HepG2 (cell line): ENCODE data around the gene SLC2A11. TPM values are rescaled to one million over a fixed set of nuclear protein-coding genes. Genes with fewer than 3 reads are reported as not detected.
A peak's percentile ranks its signal among the peaks of the same experiment; 100 is the strongest.

Experiments
- ATAD3A ChIP-seq: sonication (generic); formaldehyde crosslinking; IDR thresholded peaks from 2 replicates; pipeline ENCODE4 v1.4.0; 2020; ENCODE audit warnings: missing genetic modification reagents
- CBFB ChIP-seq: sonication (generic); formaldehyde crosslinking; IDR thresholded peaks from 2 replicates; pipeline ENCODE4 v1.4.0; 2020; ENCODE audit warnings: missing genetic modification reagents
- CEBPB ChIP-seq: IDR thresholded peaks from 2 replicates; pipeline ENCODE4 v1.6.1; 2011; ENCODE audit warnings: low read depth, low read length, improper control_type of control experiment, borderline replicate concordance
- GZF1 ChIP-seq: sonication (generic); formaldehyde crosslinking; IDR thresholded peaks from 2 replicates; pipeline ENCODE4 v1.5.1; 2020; ENCODE audit warnings: mild to moderate bottlenecking, missing genetic modification reagents
- IKZF4 ChIP-seq: sonication (generic); formaldehyde crosslinking; IDR thresholded peaks from 2 replicates; pipeline ENCODE4 v1.5.1; 2020; ENCODE audit warnings: borderline replicate concordance, mild to moderate bottlenecking, low read depth, missing genetic modification reagents; ENCODE audit errors: not compliant biosample characterization
- NKX3-1 ChIP-seq: sonication (generic); formaldehyde crosslinking; IDR thresholded peaks from 2 replicates; pipeline ENCODE4 v1.5.0; 2020; ENCODE audit warnings: missing genetic modification reagents
- NRL ChIP-seq: sonication (generic); formaldehyde crosslinking; IDR thresholded peaks from 2 replicates; pipeline ENCODE4 v1.5.0; 2020; ENCODE audit warnings: missing genetic modification reagents, mild to moderate bottlenecking, moderate library complexity, borderline replicate concordance
- SKI ChIP-seq: fragments of 450-650 bp; IDR thresholded peaks from one replicate; pipeline ENCODE4 v1.6.1; 2018; ENCODE audit warnings: mild to moderate bottlenecking; ENCODE audit not compliant: partially characterized antibody
- SOX13 ChIP-seq, 3 experiments: fragments of 450-650 bp in 1 of 3; sonication (generic) in 1 of 3; formaldehyde crosslinking in 1 of 3; IDR thresholded peaks in 2 of 3; conservative IDR thresholded peaks in 1 of 3; 2 replicates each; pipeline versions ENCODE4 v1.5.0 to v1.6.1; 2016 to 2020; ENCODE audit warnings: antibody characterized with exemption in 1 of 3, mild to moderate bottlenecking in 1 of 3, missing compliant biosample characterization in 1 of 3, missing genetic modification reagents in 1 of 3, moderate library complexity in 1 of 3
- STAG1 ChIP-seq: sonication (generic); formaldehyde crosslinking; IDR thresholded peaks from 2 replicates; pipeline ENCODE4 v1.4.0; 2020; ENCODE audit warnings: missing genetic modification reagents
- TCF7 ChIP-seq: sonication (generic); IDR thresholded peaks from 2 replicates; pipeline ENCODE4 v1.6.1; 2016; ENCODE audit warnings: antibody characterized with exemption, low read depth
- ZFP37 ChIP-seq: sonication (generic); formaldehyde crosslinking; IDR thresholded peaks from 2 replicates; pipeline ENCODE4 v1.4.0; 2020; ENCODE audit warnings: missing genetic modification reagents, borderline replicate concordance
- ZNF124 ChIP-seq: sonication (generic); formaldehyde crosslinking; IDR thresholded peaks from 2 replicates; pipeline ENCODE4 v1.4.0; 2020; ENCODE audit warnings: missing genetic modification reagents
- ZNF205 ChIP-seq: IDR thresholded peaks from 2 replicates; pipeline ENCODE4 v1.6.1; 2018; ENCODE audit warnings: missing biosample characterization, missing genetic modification reagents
- ZNF382 ChIP-seq: sonication (generic); formaldehyde crosslinking; IDR thresholded peaks from 2 replicates; pipeline ENCODE4 v1.5.0; 2020; ENCODE audit warnings: missing genetic modification reagents, mild to moderate bottlenecking, borderline replicate concordance
- ZNF460 ChIP-seq: sonication (generic); formaldehyde crosslinking; IDR thresholded peaks from 2 replicates; pipeline ENCODE4 v1.5.1; 2020; ENCODE audit warnings: missing genetic modification reagents, mild to moderate bottlenecking, borderline replicate concordance
- ZNF468 ChIP-seq: sonication (generic); formaldehyde crosslinking; IDR thresholded peaks from 2 replicates; pipeline ENCODE4 v1.8.0; 2022; ENCODE audit warnings: mild to moderate bottlenecking, moderate library complexity, missing genetic modification reagents
- ZNF562 ChIP-seq: sonication (generic); formaldehyde crosslinking; IDR thresholded peaks from 2 replicates; pipeline ENCODE4 v1.8.0; 2022; ENCODE audit warnings: missing genetic modification reagents, borderline replicate concordance
- ZNF572 ChIP-seq: sonication (generic); formaldehyde crosslinking; IDR thresholded peaks from 2 replicates; pipeline ENCODE4 v1.5.1; 2020; ENCODE audit warnings: mild to moderate bottlenecking, missing genetic modification reagents
- ZNF713 ChIP-seq: sonication (generic); formaldehyde crosslinking; IDR thresholded peaks from 2 replicates; pipeline ENCODE4 v1.4.0; 2020; ENCODE audit warnings: mild to moderate bottlenecking, missing genetic modification reagents
- ZNF775 ChIP-seq: sonication (generic); formaldehyde crosslinking; IDR thresholded peaks from 2 replicates; pipeline ENCODE4 v1.4.0; 2020; ENCODE audit warnings: missing genetic modification reagents, mild to moderate bottlenecking, moderate library complexity, borderline replicate concordance
- ZNF790 ChIP-seq: sonication (generic); formaldehyde crosslinking; IDR thresholded peaks from 2 replicates; pipeline ENCODE4 v1.8.0; 2022; ENCODE audit warnings: missing genetic modification reagents, mild to moderate bottlenecking, borderline replicate concordance
- ZNF841 ChIP-seq: sonication (generic); formaldehyde crosslinking; IDR thresholded peaks from 2 replicates; pipeline ENCODE4 v1.8.1; 2023; ENCODE audit warnings: missing genetic modification reagents, borderline replicate concordance
- polyA plus RNA-seq, 8 experiments: library from polyadenylated mRNA; depleted of rRNA in 3 of 8; stranded (reverse) in 7 of 8; unstranded in 1 of 8; fragments of >200 nt; fragmentation: Illumina TruSeq in 4 of 8; extraction: Trizol in 4 of 8; gene quantifications; 2 replicates each; pipeline versions ENCODE4 v1.2.1 to v1.2.3, GENCODE V29; 2011 to 2016; ENCODE audit warnings: low read depth in 4 of 8, missing spikeins in 1 of 8, mixed read lengths in 1 of 8; ENCODE audit not compliant: insufficient read depth in 1 of 8
- total RNA-seq, 5 experiments: library from RNA; depleted of rRNA; stranded (reverse); fragments of >200 nt; fragmentation: Illumina TruSeq; extraction: Trizol; gene quantifications; 2 replicates each; pipeline ENCODE4 v1.2.3, GENCODE V29; 2016; ENCODE audit warnings: low read depth in 1 of 5
- TF ChIP-seq, protein P1 (sequence below), 2 experiments: fragments of 450-650 bp in 1 of 2; sonication (generic) in 1 of 2; formaldehyde crosslinking; IDR thresholded peaks; 2 replicates each; pipeline versions ENCODE4 v1.5.0 to v1.8.0; 2020 to 2022; ENCODE audit warnings: mild to moderate bottlenecking in 1 of 2, missing genetic modification reagents in 1 of 2
- TF ChIP-seq, protein P2 (sequence below): sonication (generic); formaldehyde crosslinking; IDR thresholded peaks from 2 replicates; pipeline ENCODE4 v1.5.0; 2020; ENCODE audit warnings: missing genetic modification reagents
- TF ChIP-seq, protein P3 (sequence below): fragments of 450-650 bp; IDR thresholded peaks from 2 replicates; pipeline ENCODE4 v1.6.1; 2016

Gene SLC2A11
- total and polyA plus RNA-seq, 2 of the 13 experiments (the other 11 are each of a cell fraction or from before 2014, with no cell fraction given) = 15.2 to 15.4 TPM

DNA sequence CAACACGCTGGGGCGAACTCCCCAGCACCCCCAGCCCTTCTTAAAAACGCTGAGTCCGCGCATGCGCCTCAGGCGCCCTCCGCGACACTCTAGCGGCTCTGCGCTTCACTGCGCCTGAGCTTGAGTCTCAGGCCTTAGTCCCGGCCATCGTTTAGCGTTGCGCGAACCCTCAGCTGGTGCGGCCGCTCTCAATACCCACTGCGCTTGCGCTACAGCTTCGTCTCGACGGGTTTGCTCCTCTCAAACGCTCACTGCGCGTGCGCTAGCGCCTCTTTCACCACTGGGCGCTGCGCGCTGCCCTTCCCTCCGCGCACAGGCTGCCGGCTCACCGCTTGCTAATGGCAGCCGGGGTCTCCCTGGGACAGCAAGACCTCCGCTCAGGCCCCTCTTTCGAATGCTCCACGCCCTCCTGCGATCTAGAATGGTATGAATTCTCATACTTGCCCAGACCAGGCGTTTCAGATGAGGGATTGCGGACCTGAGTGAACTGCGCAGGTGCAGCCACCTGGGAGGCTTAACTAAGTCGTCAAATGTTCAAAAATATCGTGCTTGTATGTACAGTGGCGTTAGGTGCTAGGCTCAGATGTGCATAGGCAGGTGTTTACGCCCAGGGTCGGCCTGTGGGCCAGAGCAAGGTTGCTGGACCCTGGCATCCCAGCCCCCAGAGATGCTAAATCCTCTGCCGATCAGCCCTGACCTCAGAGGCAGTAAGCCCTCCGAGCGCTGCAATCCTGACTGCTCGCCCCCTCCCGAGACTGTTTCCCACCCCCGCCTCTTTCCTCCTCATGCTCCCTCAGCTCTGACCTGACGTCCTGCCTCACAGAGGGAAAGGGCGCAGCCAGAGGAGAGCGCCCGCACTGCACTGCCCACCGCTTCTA is at the start of gene SLC2A11 (continued):
- peak; percentile 60; the same call in 1 of the 2 replicates for TF ChIP-seq NKX3-1 (CRISPR knock-in tag)
- TF ChIP-seq ZNF562 = no peak
- TF ChIP-seq ZNF124 (CRISPR knock-in tag) = no peak; the same call in 1 of the 2 replicates
- no peak for TF ChIP-seq CBFB (CRISPR knock-in tag)
- 0 out of 2 replicates have a peak, but pooled peaks have one; percentile 36 for TF ChIP-seq ZNF468 (CRISPR knock-in tag)
- no peak for TF ChIP-seq IKZF4 (CRISPR knock-in tag)
- TF ChIP-seq NRL (CRISPR knock-in tag) = peak; percentile 21; the same call in 1 of the 2 replicates
- no peak for TF ChIP-seq ZNF460 (CRISPR knock-in tag)
- TF ChIP-seq CEBPB = 0 out of 2 replicates have a peak, but pooled peaks have one; percentile 3
- no peak; the same call in 1 of the 2 replicates for TF ChIP-seq ZFP37 (CRISPR knock-in tag)
- TF ChIP-seq ZNF841 (CRISPR knock-in tag) = no peak
- TF ChIP-seq, protein P1, sequence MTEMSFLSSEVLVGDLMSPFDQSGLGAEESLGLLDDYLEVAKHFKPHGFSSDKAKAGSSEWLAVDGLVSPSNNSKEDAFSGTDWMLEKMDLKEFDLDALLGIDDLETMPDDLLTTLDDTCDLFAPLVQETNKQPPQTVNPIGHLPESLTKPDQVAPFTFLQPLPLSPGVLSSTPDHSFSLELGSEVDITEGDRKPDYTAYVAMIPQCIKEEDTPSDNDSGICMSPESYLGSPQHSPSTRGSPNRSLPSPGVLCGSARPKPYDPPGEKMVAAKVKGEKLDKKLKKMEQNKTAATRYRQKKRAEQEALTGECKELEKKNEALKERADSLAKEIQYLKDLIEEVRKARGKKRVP (CRISPR knock-in tag; IDR thresholded peaks at IDR 0.05) = no peak
- no peak for TF ChIP-seq ZNF572 (CRISPR knock-in tag)
- no peak for TF ChIP-seq SKI
- TF ChIP-seq, protein P2, sequence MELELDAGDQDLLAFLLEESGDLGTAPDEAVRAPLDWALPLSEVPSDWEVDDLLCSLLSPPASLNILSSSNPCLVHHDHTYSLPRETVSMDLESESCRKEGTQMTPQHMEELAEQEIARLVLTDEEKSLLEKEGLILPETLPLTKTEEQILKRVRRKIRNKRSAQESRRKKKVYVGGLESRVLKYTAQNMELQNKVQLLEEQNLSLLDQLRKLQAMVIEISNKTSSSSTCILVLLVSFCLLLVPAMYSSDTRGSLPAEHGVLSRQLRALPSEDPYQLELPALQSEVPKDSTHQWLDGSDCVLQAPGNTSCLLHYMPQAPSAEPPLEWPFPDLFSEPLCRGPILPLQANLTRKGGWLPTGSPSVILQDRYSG (CRISPR knock-in tag) = no peak
- TF ChIP-seq ZNF205 = 0 out of 2 replicates have a peak, but pooled peaks have one; percentile 48
- TF ChIP-seq ATAD3A (CRISPR knock-in tag) = no peak
- no peak for TF ChIP-seq TCF7
- 0 out of 2 replicates have a peak, but pooled peaks have one; percentile 19 for TF ChIP-seq SOX13 (IDR thresholded peaks at IDR 0.05)
- TF ChIP-seq SOX13 (CRISPR knock-in tag; conservative IDR thresholded peaks at IDR 0.05 in 1 of 2, IDR thresholded peaks at IDR 0.05 in 1 of 2) = no peak
- TF ChIP-seq ZNF382 = no peak
- TF ChIP-seq, protein P3, sequence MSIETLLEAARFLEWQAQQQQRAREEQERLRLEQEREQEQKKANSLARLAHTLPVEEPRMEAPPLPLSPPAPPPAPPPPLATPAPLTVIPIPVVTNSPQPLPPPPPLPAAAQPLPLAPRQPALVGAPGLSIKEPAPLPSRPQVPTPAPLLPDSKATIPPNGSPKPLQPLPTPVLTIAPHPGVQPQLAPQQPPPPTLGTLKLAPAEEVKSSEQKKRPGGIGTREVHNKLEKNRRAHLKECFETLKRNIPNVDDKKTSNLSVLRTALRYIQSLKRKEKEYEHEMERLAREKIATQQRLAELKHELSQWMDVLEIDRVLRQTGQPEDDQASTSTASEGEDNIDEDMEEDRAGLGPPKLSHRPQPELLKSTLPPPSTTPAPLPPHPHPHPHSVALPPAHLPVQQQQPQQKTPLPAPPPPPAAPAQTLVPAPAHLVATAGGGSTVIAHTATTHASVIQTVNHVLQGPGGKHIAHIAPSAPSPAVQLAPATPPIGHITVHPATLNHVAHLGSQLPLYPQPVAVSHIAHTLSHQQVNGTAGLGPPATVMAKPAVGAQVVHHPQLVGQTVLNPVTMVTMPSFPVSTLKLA = no peak
- 0 out of 2 replicates have a peak, but pooled peaks have one; percentile 4 for TF ChIP-seq STAG1 (CRISPR knock-in tag)
- TF ChIP-seq GZF1 (CRISPR knock-in tag) = peak; percentile 11; the same call in 1 of the 2 replicates
- TF ChIP-seq ZNF790 (CRISPR knock-in tag) = no peak; the same call in 1 of the 2 replicates
- no peak for TF ChIP-seq ZNF775 (CRISPR knock-in tag)
- 0 out of 2 replicates have a peak, but pooled peaks have one; percentile 69 for TF ChIP-seq ZNF713 (CRISPR knock-in tag)
